HG02970 (cell line): ENCODE measurements around the gene RAET1E.
"Not testable (repeated sequence)": the region's sequence is repeated elsewhere in the genome, so short reads cannot be mapped to it uniquely, and the experiment has no call there.

Experiments used
- ATAC-seq: cut with Tn5 transposase; IDR thresholded peaks from one replicate; pipeline ENCODE4 v1.9.1; 2021; ENCODE audit warnings: mild to moderate bottlenecking, moderate library complexity, moderate number of reproducible peaks; ENCODE audit not compliant: unreplicated experiment, low FRiP score

The RAET1E gene

GRCh38 chr6:149929422-149929821, 31.5 kb upstream of the RAET1E start:
- ATAC-seq = no peak

- ATAC-seq = not testable (repeated sequence)
These were observed 29.1 kb upstream of the RAET1E start for GRCh38 chr6:149927025-149927424.

GRCh38 chr6:149925974-149926777, 28.3 kb upstream of the RAET1E start:
- ATAC-seq = no peak

- ATAC-seq = no peak
These were observed 27.5 kb upstream of the RAET1E start for GRCh38 chr6:149925253-149925973.

GRCh38 chr6:149924933-149925252, 27.0 kb upstream of the RAET1E start:
- no peak for ATAC-seq

- no peak for ATAC-seq
These were observed 26.5 kb upstream of the RAET1E start for GRCh38 chr6:149924206-149924932.

GRCh38 chr6:149923327-149923986, 25.5 kb upstream of the RAET1E start:
- no peak for ATAC-seq

- no peak for ATAC-seq
These were observed 24.9 kb upstream of the RAET1E start, which contains the start of gene RAET1G for GRCh38 chr6:149922642-149923326. RAET1G (minus strand) TSS chr6:149923121; CDS start chr6:149923010, 111 bp downstream.

GRCh38 chr6:149922091-149922490, 24.2 kb upstream of the RAET1E start:
- not testable (repeated sequence) for ATAC-seq

GRCh38 chr6:149921361-149921760, 23.4 kb upstream of the RAET1E start:
- no peak for ATAC-seq

GRCh38 chr6:149919834-149920225, 21.9 kb upstream of the RAET1E start:
- ATAC-seq = no peak

- not testable (repeated sequence) for ATAC-seq
These were observed 21.4 kb upstream of the RAET1E start for GRCh38 chr6:149919126-149919833.

GRCh38 chr6:149918151-149918905, 20.4 kb upstream of the RAET1E start:
- no peak for ATAC-seq

GRCh38 chr6:149917679-149918078, 19.8 kb upstream of the RAET1E start:
- ATAC-seq = no peak

GRCh38 chr6:149915970-149916865, 18.3 kb upstream of the RAET1E start:
- ATAC-seq = no peak

- ATAC-seq = no peak
These were observed 15.8 kb upstream of the RAET1E start for GRCh38 chr6:149913540-149914240.

- no peak for ATAC-seq
These were observed 15.2 kb upstream of the RAET1E start for GRCh38 chr6:149913085-149913484.
